Measurements from ENCODE around the gene METTL4.
A peak's percentile ranks its signal among the peaks of the same experiment; 100 is the strongest.
"Not testable (repeated sequence)": the region's sequence is repeated elsewhere in the genome, so short reads cannot be mapped to it uniquely, and the experiment has no call there.

Gene METTL4

DNA sequence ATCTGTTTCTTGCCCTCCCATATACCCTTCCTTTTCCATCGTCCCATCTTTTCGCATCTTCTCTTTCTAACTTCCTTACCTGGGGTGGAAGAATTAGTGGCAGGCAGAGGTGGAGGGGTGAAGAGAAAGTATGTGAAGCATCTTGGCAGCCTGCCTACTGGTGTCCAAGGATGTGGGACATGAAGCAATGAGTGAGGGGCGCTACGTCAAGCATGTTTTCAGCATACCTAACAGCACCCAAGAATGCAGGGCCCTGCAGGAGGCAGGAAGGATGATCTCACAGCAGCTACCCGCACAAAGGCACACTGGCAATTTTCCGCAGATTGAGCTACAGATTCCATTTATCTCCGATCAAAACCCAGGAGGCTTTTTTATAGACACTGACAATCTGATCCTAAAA is 42.2 kb downstream of the METTL4 start:
- Histone ChIP-seq H3K4me3 (no peak overlapping the region), H3K27ac (no peak overlapping the region)

DNA sequence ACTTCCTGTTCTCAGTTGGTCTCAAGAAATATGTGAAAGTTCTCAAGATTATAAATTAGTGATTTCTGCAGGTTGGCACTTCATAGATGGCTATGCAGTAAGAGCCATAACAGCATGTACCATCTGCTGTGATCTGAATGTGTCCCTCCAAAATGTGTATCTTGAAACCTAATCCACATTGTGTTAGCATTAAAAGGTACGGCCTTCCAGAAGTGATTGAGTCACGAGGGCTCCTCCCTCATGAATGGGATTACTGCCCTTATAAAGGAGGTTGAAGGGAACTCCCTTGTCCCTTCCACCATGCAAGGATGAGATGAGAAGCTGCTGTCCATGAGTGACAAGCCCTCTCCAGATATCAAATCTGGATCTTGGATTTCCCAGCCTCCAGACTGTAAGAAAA is 45.0 kb downstream of the METTL4 start:
- Histone ChIP-seq H3K4me3 (no peak overlapping the region), H3K27ac (no peak overlapping the region)

DNA sequence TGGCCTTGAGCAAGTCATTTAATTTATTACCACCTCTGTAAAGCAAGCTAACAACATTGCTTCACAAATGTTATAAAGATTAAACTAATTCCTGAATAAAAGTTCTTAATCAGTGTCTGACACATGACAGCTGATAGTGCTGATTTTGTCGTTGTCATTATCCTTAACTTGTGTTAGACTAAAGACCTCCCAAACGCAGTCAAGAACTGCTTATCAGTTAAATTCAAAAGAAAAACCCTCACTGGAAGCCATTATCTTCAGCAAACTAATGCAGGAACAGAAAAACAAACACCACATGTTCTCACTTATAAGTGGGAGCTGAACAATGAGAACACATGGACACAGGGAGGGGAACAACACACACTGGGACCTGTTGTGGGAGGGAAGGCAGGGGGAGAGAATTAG is 46.5 kb downstream of the METTL4 start:
- H3K4me3 ChIP-seq, H3K27ac ChIP-seq: not testable (repeated sequence)

GRCh38 chr18:2522112-2522511 is 49.2 kb downstream of the METTL4 start:
- Histone ChIP-seq H3K4me3 (no peak overlapping the region), H3K27ac (no peak overlapping the region)

DNA sequence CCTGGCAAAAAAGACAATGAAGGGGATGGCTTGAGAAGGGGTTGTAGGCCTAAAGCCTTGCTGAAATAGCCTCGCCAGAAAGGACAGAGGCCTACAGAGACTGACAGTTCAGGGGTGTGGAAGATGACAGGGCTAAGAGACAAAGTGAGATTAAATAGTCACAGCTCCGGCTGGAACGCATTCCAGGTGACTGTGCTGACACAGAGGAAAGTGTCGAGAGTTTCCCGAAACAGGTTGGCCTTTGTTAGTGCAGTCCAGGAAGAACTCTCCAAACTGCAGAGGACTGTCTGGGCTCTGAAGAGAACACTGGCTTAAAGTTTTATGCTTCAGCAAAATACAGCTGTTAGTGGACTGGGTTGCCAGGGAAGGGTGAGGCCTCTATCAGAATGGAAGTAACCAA is 52.8 kb downstream of the METTL4 start:
- Histone ChIP-seq H3K27ac (no peak overlapping the region), H3K4me3 (no peak overlapping the region)

DNA sequence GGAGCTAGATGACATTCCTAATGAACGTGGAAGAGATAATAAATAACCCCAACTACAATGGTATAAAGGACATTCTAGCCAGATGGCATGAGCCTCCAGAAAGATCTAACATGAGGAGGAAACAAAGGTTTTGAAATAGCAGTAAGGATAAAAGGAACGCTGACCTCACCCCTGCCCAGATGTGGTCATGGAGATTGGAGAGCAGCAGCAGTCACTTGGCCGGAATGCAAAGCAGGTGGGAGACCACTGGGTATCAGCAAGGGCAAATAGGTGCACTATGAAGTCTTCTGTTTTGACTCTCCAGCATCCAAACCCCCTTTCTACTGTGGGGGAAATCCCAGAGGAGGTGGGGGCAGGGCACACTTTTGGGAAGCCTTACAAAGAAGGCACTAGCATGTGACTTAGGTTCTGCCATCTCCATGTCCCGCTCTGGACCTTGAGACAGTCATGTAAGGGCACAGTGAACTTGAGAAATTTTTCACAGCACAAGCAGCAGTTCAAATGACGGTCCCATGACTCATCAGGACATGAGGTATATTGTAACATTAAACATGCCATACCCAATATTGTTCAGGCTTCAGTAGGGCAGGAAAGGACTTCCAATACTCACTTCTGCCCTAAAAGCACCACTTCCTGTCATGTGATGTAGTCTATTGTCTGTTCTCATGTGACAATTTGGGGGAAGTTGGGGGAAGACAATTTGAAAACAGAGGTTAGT is 55.2 kb downstream of the METTL4 start:
- Histone ChIP-seq H3K4me3 (no peak overlapping the region), H3K27ac (peak overlapping the region in 14 of 21 experiments; percentile 2 to 90 (median 49))

GRCh38 chr18:2515171-2515787 is 56.0 kb downstream of the METTL4 start:
- H3K27ac ChIP-seq, result peak overlapping the region in 11 of 21 experiments; percentile 2 to 90 (median 58)
- H3K4me3 ChIP-seq, result no peak overlapping the region

DNA sequence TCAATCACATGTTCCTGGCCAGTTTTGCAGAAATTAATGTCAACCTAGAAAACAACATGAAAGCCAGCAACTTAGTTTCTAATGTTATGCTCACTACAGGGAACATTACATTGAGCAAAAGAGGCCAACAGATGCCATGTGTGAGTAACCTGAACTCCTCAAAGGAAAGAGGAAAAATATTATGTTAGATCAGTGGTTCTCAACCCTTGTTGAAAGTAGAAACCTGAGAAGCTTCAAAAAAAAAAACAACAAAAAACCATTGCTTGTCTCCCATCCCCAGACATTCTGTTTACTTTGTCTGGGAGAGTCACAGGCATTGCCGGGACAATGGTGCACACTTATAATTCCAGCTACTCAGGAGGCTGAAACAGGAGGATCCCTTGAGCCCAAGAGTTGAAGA is 57.7 kb downstream of the METTL4 start:
- no peak overlapping the region for H3K4me3 ChIP-seq
- no peak overlapping the region for H3K27ac ChIP-seq

DNA sequence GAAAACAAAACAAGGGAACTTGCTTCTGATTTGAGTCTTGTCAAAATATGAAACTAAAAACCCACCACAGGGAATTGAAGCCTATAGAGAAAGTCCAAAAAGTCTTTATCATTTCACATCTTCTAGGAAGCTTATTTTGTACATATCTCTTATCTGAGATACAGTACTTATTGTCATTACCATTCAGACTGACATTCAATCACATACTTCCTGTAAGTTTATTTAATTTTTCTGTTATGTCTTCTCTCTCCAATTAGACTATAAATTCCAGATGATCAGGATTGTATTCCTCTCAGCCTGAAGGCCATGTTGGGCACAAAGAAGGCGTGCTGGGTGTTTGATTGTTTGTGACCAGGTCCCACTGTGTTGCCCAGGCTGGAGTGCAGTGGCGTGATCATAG is 59.2 kb downstream of the METTL4 start:
- H3K27ac ChIP-seq, result no peak overlapping the region
- H3K4me3 ChIP-seq, result no peak overlapping the region

DNA sequence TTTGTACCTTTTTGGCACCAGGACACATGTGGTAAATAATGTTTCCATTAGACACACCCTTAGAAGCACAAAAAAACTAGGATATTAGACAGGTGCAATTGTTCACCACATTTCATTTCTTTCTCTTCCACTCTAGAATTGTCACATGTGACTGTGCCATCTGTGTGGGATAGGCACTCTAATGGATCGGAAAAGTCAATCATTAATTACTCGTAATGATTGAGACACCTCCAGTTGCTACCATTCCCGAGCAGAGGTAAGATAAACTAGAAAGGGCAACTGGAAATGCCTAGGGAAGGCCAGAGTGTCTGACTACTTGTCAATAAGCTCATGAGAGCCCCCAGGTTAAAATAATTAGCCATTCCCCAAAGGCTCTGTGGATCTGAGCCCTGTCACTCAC is 59.9 kb downstream of the METTL4 start:
- H3K27ac ChIP-seq, result no peak overlapping the region
- H3K4me3 ChIP-seq, result no peak overlapping the region

- H3K4me3 ChIP-seq, result no peak overlapping the region
Measured at GRCh38 chr18:2510416-2510815, 60.9 kb downstream of the METTL4 start.

DNA sequence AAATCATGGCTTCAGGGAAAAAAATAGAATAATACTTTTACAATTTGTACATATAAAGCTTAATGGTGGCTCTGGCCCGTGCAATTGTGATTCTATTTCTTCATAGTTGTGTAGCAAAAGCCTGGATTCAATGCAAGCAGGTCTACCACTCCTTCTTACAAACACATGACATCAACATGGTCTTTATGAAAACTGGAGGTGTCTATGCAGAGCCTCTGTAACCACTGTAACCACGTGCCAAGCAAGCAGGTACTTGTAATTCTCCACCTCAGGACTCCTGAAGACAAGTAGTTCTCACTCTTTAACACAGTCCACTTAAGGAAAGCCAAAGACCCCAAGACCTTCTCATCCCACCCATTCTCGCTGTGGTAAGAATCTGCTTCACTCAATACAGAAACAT is 62.6 kb downstream of the METTL4 start:
- Histone ChIP-seq H3K4me3 (no peak overlapping the region), H3K27ac (peak overlapping the region in 1 of 21 experiments; percentile 51)

More at GRCh38 chr18:2510416-2510815, 60.9 kb downstream of the METTL4 start:
- H3K27ac ChIP-seq, result no peak overlapping the region

- H3K27ac ChIP-seq, result no peak overlapping the region
Measured at GRCh38 chr18:2508155-2508554, 63.1 kb downstream of the METTL4 start.

GRCh38 chr18:2504642-2505041 is 66.7 kb downstream of the METTL4 start:
- H3K27ac ChIP-seq, result no peak overlapping the region

More at GRCh38 chr18:2508155-2508554, 63.1 kb downstream of the METTL4 start:
- H3K4me3 ChIP-seq, result no peak overlapping the region

DNA sequence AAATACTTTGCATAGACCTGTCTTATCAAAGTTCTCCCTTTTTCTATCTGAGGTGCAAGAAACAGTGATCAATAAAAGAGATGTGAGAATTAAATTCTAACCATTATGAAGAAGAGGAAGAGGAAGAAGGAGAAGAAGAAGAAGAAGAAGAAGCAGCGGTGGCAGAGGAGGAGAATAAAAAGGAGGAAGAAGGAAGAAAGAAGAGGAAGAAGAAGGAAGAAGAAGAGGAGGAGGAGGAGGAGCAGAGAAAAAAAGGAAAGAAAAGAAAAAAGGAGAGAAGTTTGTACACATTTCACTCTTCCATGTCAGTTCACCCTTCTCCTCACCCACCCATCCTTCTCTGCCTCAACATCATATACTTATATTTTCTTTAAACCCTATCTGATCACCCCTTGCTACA is 68.4 kb downstream of the METTL4 start:
- no peak overlapping the region for H3K27ac ChIP-seq

More at GRCh38 chr18:2504642-2505041, 66.7 kb downstream of the METTL4 start:
- H3K4me3 ChIP-seq, result no peak overlapping the region

DNA sequence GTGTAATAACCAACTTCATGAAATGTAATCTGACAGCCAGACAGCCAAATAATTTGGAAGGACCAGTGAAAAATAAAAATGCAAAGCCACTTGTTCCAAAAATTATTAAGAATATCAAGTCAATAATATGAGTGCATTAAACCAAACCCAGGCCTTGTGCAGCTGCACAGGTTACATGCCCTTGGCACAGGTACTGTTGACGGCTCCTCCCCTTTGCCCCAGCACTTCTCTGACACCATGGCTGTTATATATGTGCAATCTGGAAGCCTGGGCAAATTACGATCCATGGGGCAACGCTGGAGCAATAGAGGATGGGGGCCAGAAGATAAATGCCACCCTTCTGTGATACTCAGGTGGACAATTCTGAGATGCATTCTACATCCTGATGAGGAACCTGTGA is 68.9 kb downstream of the METTL4 start:
- H3K4me3 ChIP-seq, result no peak overlapping the region
- no peak overlapping the region for H3K27ac ChIP-seq

More for the DNA sequence above, 68.4 kb downstream of the METTL4 start:
- H3K4me3 ChIP-seq, result no peak overlapping the region

- Histone ChIP-seq H3K27ac (no peak overlapping the region), H3K4me3 (no peak overlapping the region)
Measured at GRCh38 chr18:2497797-2498196, 73.5 kb downstream of the METTL4 start.

DNA sequence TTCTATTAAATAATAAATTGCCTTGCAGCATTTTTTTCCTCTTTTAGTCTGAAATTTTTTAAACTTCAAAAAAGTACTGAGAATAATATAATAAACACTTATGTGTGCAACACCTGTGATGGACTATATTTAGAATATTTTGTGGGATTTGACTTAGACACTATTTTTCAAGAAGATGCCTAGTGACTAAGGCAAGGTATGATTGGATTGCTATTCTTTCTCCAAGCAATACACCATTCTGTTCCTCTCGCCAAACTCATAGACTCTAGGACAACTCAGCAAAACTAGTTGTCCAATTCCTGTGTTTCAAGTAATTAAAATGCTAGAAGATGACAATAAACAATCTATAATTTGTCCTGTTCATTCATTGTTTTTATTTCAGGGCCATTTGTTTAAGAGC is 75.9 kb downstream of the METTL4 start:
- no peak overlapping the region for H3K27ac ChIP-seq

GRCh38 chr18:2494921-2495320 is 76.4 kb downstream of the METTL4 start:
- Histone ChIP-seq H3K4me3 (no peak overlapping the region), H3K27ac (no peak overlapping the region)

More for the DNA sequence above, 75.9 kb downstream of the METTL4 start:
- no peak overlapping the region for H3K4me3 ChIP-seq
